GM18499 (cell line): ENCODE measurements around the gene NAA25.
"Not testable (repeated sequence)": the region's sequence is repeated elsewhere in the genome, so short reads cannot be mapped to it uniquely, and the experiment has no call there.

ENCODE experiments used
- ATAC-seq: cut with Tn5 transposase; IDR thresholded peaks from one replicate; pipeline ENCODE4 v1.9.1; 2021; ENCODE audit warnings: moderate number of reproducible peaks; ENCODE audit not compliant: insufficient read depth, unreplicated experiment

The NAA25 gene

DNA sequence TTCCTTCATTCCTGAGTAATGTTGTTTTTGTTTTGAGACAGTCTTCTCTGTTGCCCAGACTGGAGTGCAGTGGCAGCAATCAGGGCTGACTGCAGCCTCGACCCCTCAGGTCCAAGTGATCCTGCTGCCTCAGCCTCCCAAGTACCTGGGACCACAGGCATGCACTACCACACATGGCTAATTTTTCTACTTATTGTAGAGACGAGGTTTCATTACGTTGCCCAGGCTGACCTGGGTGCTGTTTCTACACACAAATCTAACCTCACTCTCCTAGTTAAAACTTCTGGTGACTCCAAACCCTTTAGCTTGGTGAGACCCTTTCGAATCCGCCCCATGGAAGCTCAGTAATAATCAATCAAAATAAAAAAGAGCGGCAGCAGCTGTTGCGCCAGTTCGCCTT lies 96.9 kb downstream of the NAA25 start:
- ATAC-seq = no peak

DNA sequence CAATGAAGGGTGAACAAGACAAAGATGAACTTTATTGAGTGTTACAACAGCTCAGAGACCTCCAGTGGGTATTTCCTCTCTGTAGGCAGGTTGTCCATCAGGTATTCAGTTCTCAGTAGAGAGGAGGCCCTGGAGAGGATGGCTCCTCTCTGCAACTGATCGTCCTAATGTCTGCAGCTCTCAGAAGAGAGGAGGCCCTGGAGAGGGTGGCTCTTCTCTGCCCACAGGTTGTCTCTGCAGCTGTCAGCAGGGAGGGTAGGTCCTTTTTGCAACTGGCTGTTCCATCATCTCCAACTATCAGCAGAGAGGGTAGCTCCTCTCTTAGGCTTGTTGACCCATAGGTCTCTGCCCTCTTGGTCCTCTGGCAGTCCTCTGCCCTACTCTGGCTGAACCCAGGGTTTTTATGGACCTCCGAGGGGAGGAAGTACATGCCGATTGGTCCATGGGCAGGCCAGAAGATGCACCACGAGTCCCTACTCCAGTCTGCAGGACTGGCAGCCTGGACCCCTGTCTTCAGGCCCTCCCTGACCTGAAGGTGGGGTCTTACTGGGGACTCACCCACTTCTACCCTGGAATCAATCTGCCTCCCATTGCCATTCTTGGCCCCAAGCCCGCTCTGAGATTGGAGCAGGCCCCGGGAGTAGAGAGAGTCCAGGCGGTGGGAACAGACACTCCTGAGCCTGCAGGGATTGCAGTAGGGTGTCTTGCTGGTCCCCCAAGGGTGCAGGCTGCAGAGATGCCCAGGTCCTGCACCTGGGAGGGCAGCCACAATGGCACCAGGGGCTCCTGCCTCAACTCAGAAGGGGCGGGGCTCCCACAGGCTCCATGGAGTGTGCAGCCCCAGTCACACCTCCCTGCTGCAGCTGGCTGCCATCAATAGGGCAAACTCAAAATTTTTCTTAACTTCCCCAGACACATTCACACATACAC lies 97.9 kb downstream of the NAA25 start:
- no peak for ATAC-seq

DNA sequence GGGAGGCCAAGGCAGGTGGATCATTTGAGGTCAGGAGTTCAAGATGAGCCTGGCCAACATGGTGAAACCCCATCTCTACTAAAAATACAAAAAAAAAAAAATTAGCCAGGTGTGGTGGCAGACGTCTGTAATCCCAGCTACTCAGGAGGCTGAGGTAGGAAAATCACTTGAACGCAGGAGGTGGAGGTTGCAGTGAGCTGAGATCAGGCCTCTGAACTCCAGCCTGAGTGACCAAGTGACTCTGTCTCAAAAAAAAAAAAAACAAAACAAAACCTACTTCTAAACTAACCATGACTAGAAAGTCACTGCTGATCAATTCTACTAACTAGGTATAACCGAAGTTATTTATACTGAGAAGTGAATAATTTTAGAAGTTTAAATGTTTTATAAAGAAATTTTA lies 99.0 kb downstream of the NAA25 start:
- not testable (repeated sequence) for ATAC-seq

DNA sequence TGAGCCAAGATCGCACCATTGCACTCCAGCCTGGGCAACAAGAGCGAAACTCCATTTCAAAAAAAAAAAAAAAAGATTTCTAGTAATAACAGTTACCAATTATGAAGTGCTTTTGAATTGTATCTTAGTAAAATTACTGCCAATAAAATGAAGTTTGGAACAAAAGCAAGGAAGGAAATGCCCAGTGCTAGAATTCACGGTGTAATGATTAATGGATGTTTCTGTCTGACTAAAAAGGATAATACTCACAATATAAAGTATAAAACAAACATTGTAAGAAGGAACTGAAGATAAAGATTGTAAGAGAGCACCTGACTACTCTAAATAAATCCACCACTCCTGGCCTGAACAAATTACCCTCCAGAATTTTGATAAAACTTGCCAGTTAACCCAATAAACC lies 99.7 kb downstream of the NAA25 start:
- ATAC-seq = no peak

DNA sequence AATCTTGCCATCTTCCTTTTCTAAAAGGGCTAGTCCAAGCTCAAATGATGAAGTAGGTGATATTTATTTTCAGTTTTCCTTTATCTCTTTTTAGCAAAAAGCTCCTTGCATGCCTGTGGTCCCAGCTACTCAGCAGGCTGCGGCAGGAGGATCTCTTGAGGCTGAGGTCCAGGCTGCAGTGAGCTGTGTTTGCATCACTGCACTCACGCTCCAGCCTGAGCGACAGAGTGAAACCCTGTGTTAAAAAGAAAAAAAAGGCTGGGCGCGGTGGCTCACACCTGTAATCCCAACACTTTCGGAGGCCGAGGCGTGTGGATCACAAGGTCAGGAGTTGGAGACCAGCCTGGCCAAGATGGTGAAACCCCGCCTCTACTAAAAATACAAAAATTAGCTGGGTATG lies 100.6 kb downstream of the NAA25 start:
- ATAC-seq = no peak

DNA sequence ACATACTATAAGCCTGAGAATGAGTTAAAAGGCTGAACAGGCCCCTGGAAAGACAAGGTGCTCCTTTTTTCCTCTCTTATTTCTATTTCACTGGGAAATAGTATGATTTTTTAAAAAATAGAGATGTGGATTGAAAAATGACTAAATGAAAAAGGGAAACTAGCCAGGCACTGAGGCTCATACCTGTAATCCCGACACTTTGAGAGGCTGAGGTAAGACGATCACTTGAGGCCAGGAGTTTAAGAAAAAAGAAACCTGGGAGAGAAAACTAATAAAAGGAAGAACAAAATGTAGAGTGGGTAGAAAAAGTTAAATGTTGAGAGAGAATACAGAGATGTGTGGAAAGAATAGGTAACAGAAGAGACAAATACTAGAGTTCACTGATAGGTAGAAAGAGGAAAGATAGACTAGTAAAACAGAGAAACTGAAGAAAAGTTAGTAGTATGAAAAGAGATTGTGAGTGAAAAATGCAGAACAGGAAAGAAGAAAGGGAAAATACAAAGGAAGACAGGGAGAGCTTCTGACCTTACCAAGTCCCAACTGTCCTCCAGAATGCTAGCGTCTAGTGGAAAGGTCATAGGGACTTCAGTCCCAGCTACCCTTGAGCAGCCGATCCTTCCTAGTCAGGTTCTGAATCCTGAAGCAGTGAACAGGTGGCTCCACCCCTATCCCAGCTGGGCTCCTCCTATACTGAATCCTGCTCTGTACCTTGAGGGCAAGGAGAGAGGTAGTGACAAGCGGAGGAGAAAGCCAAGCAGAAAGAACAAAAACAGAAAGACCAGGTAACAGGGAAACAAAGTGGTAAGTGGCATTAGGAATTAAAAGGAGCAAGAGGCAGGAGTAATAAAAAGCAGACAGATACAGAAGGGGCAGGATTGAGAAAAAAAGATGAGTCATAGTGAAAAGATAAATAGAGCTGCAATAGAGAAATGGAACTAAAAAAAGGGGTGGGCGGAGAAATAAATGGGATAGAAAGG lies 102.9 kb downstream of the NAA25 start:
- ATAC-seq = no peak

DNA sequence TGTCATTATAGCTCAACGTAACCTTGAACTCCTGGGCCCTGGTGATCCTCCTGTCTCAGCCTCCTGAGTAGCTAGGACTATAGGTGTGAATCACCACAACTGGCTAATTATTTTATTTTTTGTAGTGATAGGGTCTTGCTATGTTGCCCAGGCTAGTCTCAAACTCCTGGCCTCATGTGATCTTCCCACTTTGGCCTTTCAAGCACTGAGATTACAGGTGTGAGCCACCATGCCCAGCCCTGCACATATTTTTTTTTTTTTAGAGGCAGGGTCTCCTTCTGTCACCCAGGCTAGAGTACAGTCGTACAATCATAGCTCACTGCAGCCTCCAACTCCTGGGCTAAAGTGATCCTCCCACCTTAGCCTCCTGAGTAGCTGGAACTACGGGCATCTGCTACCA lies 104.5 kb downstream of the NAA25 start:
- ATAC-seq = no peak

DNA sequence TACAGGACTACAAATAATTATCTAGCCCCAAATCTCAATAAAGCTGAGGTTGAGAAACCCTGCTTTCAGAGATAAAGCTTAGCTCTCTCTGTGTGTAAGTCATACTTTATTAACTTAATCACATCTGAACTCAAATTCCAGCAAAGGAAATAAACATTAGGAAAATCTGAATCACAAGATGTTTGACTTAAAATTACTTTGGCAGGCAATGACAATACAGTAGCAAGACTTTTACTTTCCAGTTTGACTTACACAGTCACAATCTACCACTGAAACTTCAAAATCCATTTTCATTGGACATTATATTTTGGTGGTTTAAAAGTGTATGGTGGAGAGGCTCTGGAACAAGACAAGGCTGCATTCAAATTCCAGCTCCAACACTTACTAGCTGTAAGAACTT lies 107.0 kb downstream of the NAA25 start:
- no peak for ATAC-seq

DNA sequence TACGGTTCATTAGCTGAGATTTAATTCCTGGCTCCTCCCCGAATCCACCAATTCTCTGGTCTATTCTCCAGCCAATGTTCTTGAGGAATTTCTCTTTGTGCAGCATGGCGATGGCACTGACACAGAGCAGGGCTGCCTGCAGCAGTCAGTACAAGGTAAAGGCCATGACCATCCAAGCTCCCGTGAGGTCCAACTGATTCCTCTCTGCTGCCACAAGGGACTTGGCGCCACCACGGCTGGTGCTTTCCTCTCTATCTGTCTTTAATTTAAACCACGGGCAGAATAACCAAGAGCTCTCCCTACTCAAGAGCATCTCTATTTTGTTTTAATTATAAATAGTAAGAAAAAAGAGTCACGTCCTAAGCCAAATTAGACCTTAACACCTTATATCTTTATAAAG lies 107.8 kb downstream of the NAA25 start:
- ATAC-seq = no peak

DNA sequence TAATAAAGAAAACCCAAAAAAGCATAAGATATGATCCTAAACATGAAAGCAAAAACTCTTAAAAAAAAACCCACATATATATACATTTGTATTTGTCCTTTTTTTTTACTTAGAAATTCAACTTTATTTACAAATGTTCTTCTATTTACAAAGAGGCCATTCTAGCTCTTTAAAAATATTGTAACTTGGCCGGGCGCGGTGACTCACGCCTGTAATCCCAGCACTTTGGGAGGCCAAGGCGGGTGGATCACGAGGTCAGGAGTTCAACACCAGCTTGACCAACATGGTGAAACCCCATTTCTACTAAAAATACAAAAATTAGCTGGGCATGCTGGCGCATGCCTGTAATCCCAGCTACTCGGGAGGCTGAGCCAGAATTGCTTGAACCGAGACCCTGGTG lies 109.5 kb downstream of the NAA25 start:
- ATAC-seq = not testable (repeated sequence)

DNA sequence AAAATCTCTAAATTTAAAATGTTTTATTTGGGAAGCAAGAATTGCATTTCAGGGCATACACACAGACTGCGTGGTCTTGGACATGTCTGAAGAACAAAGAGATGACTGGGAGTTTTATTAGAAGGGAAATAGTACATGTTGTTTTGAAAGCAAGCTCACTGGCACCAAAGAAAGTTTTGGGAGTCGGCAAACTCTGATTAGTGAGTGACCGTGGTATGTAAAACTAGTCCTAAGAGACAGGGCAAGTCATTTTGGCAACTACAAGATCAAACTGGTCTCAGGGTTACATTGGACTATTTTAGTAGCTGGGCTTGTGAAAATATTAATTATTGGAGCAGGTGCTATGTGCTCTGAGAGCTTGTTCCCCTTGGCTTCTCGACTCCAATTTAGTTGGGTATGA lies 110.6 kb downstream of the NAA25 start:
- no peak for ATAC-seq

DNA sequence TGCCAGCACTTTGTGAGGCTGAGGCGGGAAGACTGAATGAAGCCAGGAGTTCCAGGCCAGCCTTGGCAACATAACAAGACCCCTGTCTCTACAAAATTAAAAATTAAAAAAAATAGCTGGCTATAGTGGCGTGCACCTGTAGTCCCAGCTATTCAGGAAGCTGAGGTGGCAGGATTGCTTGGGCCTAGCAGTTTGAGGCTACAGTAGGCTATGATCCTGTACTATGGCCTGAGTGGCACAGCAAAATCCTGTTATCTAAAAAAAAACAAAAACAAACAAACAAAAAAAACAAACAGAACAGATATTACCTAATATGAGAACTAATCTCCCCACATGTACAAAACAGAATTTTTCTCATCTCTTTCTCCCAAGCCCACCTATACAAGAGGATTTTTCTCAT lies 111.3 kb downstream of the NAA25 start:
- no peak for ATAC-seq

DNA sequence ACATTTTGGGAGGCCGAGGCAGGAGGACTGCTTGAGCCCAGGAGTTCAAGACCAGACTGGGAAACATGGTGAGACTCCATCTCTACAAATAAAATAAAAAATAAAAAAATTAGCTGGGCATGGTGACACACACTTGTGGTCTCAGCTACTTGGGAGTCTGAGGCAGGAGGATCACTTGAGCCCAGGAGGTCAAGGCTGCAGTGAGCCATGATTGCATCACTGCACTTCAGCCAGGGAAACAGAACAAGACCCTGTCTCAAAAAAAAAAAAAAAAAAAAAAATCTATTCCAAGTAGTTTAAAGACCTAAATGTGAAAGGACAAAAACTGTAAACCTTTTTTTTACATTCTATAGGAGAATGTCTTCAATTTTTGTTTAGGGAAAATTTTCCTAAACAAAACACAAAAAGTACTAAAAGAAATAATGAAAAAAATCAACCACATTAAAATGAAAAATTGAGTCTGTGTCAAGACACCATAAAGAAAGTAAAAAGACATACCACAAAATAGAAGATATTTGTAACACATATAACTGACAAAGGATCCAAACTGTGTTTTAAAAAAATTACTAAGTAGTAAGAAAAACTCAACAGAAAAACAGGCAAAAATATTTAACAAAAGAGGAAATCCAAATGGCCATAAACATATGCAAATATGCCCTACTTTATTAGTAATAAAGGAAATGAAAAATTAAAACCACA lies 112.7 kb downstream of the NAA25 start:
- no peak for ATAC-seq

DNA sequence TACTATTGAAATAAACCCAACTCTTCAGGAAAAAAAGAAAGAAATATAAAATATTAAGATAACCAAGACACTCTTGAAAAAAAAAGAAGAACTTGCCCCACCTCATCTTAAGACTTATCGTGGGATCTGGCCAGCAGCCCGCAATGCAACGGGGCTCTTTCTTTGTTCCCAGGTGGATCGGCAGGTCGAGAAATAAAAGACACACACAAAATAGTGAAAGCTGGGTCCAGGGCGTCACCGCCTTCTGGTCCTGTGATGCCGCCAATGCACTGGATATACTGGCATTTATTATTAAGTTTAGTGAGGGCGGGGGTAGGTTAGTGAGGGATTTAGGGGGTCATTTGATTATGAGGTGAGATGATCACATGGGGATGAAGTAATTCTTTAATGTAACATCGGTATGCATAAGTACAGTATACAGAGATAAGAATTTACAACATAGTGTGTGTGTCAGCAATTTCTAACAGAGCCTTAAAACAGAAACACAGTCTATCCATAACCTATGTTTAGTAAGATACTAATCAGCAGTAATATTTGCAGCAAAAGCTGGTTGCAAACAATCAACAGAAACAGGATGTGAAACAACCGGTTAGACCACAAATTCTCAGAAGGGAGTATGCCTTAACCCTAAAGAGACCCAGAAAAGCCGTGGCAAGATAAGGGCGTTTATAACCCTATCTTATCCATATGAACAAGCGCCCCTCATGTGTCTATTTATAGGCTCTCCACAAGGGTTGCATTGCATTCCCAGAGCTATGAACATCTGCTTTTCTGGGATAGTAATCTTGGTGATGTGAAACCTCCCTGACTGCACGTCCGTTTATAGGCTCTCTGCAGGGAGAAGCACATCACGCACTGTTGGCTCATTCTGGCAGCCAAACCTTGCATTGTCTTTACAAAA lies 114.1 kb downstream of the NAA25 start:
- ATAC-seq = not testable (repeated sequence)

DNA sequence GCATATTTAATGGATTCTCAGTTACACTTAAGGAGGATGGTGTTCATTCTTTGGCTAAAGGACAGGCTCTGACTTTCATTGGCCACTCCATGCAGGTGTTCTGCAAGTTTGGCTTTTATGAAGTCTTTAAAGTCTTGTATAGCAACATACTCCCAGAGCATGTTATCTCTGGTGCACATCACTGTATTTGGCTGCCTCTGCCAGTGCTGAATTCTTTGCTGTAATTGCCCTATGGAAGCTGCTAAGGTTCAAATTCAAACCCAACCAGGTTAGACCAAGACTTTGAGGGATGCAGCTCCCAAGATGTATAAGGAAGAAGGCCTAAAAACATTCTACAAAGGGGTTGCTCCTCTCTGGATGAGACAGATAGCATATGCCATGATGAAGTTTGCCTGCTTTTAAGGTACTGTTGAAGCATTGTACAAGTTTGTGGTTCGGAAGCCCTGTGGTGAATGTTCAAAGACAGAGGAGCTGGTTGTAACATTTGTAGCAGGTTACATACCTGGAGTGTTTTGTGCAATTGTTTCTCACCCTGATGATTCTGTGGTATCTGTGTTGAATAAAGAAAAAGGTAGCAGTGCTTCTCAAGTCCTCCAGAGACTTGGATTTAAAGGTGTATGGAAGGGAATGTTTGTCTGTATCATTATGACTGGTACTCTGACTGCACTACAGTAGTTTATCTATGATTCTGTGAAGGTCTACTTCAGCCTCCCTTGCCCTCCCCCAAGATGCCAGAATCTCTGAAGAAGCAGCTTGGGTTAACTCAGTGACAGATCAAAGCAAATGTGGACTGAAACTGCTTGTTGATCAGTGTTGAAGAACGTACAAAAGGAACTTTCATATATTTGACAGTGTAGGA lies 115.1 kb downstream of the NAA25 start:
- no peak for ATAC-seq

DNA sequence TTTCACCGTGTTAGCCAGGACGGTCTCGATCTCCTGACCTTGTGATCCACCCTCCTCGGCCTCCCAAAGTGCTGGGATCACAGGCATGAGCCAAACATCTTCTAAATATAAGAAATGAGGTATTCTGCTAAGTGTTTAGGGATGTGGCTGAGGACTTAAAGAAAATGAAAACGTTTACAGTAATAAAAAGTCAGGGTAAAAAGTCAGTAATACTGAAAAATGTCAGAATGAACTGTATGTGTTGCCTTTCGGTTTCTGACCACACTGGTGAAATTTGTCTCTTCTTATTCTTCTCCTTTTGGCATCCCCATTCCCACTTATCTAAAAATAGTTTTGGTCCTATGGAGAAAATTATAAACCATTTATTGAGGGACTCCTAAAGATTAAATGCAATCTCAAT lies 116.1 kb downstream of the NAA25 start:
- ATAC-seq = no peak

DNA sequence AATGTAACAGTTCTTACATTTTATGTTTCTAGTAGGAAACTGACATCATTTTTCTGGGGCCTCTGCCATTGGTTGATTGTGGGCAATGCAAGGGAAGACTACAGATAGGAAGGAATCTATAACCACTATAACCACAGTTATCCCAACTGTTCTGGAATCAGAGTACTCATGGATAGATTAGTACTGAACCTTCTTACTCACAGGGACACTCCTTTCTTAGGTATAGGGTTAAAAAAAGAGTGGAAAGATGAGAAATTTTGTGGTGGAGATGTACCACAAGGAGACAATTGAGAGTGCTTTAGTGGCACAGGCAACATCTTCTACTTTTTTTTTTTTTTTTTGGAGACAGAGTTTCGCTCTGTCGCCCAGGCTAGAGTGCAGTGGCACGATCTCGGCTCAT lies 116.6 kb downstream of the NAA25 start:
- no peak for ATAC-seq

DNA sequence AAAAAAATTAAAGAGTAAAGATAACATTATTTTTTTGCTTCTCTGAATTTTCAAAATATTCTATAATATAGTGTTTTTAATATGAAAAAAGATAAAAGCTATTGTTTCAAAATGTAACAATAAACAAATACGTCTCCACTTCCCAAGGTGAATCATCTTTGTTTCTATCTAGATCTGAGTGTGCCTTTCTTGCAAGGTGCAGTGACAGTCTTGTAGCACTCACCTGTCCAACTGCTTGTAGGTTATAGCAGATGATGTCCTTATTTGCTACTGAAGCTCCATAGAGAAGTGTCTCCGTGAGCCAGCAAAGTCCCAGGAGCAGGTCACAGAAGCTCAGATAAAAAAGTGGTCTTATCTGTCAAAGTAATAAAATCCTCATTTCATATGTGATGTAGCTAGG lies 117.0 kb downstream of the NAA25 start:
- ATAC-seq = no peak

DNA sequence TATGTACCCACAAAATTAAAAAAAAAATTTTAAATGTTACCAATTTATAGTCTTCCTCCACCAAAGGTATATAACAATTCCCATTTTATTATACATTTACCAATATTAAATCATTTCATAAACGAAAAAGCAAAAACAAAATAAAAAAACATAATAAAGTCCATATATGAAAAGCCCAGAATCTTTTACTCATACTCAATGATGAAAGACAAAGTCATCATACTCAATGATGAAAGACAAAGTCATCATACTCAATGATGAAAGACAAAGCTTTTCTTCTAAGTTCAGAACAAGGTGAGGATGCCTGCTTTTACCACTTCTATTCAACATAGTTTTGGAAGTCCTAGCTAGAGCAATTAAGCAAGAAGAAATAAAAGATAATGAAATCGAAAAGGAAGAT lies 123.8 kb downstream of the NAA25 start:
- no peak for ATAC-seq
